GM23338 (cell line): ENCODE data around the gene BRSK2.

Source experiments
- CREB1 ChIP-seq: fragments of 250-450 bp; sonication (Bioruptor Pico); IDR thresholded peaks from 2 replicates; pipeline ENCODE4 v1.5.0; 2020; ENCODE audit warnings: low read depth, mild to moderate bottlenecking, moderate library complexity
- EZH2 ChIP-seq: fragments of 200-600 bp; sonication (generic); IDR thresholded peaks from one replicate; pipeline ENCODE4 v1.8.0; 2017; ENCODE audit warnings: antibody characterized with exemption, mild to moderate bottlenecking, low read depth; ENCODE audit not compliant: unreplicated experiment
- POLR2AphosphoS5 ChIP-seq: IDR thresholded peaks from 2 replicates; pipeline ENCODE4 v1.6.1; 2016; ENCODE audit warnings: antibody characterized with exemption, low read depth
- REST ChIP-seq: IDR thresholded peaks from one replicate; pipeline ENCODE4 v1.6.1; 2018; ENCODE audit warnings: antibody characterized with exemption; ENCODE audit not compliant: unreplicated experiment
- TF ChIP-seq, protein P1 (sequence below), 2 experiments: fragments of 200-600 bp in 1 of 2; sonication (generic) in 1 of 2; conservative IDR thresholded peaks; 2 replicates each; pipeline versions ENCODE4 v1.5.1 to v1.6.1; 2016 to 2017; ENCODE audit warnings: antibody characterized with exemption in 2 of 2, low read depth in 2 of 2, mild to moderate bottlenecking in 2 of 2, moderate library complexity in 1 of 2

DNA sequence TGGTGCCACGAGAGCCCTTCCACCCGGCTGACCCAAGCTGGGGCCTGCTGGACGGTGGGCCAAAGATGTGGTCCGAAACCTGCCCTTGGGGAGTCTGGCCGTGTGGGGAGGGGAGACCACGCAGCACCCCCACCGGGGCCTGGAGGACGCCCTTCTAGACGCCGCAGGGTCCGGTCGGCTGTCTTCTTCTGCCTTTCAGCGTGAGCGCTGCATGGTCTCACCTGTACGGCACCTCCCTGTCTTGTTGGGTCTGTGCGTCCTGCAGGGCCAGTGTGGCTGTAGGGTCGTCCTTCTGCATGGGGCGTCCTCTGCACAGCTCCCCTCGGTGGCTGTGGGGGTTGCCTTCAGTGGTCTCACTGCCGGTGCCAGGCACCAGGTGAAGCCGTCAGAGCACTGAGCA, 2.8 kb downstream of the BRSK2 start:
- TF ChIP-seq, protein P1, sequence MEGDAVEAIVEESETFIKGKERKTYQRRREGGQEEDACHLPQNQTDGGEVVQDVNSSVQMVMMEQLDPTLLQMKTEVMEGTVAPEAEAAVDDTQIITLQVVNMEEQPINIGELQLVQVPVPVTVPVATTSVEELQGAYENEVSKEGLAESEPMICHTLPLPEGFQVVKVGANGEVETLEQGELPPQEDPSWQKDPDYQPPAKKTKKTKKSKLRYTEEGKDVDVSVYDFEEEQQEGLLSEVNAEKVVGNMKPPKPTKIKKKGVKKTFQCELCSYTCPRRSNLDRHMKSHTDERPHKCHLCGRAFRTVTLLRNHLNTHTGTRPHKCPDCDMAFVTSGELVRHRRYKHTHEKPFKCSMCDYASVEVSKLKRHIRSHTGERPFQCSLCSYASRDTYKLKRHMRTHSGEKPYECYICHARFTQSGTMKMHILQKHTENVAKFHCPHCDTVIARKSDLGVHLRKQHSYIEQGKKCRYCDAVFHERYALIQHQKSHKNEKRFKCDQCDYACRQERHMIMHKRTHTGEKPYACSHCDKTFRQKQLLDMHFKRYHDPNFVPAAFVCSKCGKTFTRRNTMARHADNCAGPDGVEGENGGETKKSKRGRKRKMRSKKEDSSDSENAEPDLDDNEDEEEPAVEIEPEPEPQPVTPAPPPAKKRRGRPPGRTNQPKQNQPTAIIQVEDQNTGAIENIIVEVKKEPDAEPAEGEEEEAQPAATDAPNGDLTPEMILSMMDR (conservative IDR thresholded peaks at IDR 0.05; ENCODE audit: low read depth in 2 of 2) = no peak
- TF ChIP-seq EZH2 (no peak), POLR2AphosphoS5 (no peak), CREB1 (CRISPR knock-in tag) (no peak), REST (no peak)
